ENCODE measurements around the gene HEATR1.

HEATR1 gene

GRCh38 chr1:236523704-236524141, 80.6 kb downstream of the HEATR1 start, which contains the start of gene LGALS8 (continued):
- TF ChIP-seq ZNF843 (tag by site-specific recombination; IDR thresholded peaks at IDR 0.05): no peak
- TF ChIP-seq FEZF1 (tag by site-specific recombination; IDR thresholded peaks at IDR 0.05): peak; percentile 69
- no peak for TF ChIP-seq HOXD13 (CRISPR knock-in tag; IDR thresholded peaks at IDR 0.05; ENCODE audit: borderline replicate concordance)
- TF ChIP-seq ZNF544 (tag by site-specific recombination; IDR thresholded peaks at IDR 0.05): no peak
- TF ChIP-seq ZNF596 (tag by site-specific recombination; IDR thresholded peaks at IDR 0.05): no peak
- TF ChIP-seq ZNF19 (tag by site-specific recombination; IDR thresholded peaks at IDR 0.05; ENCODE audit: low read depth): no peak
- TF ChIP-seq ZNF362 (tag by site-specific recombination; IDR thresholded peaks at IDR 0.05): 0 out of 2 replicates have a peak, but pooled peaks have one; percentile 22
- TF ChIP-seq ZNF16 (tag by site-specific recombination; IDR thresholded peaks at IDR 0.05; ENCODE audit: low read depth): no peak
- no peak for TF ChIP-seq ZNF529 (tag by site-specific recombination; IDR thresholded peaks at IDR 0.05; ENCODE audit: insufficient replicate concordance)
- no peak for TF ChIP-seq ZNF10 (tag by site-specific recombination; IDR thresholded peaks at IDR 0.05)
- TF ChIP-seq HOXC10 (CRISPR knock-in tag; IDR thresholded peaks at IDR 0.05): no peak
- no peak for TF ChIP-seq ZNF701 (tag by site-specific recombination; IDR thresholded peaks at IDR 0.05)
- TF ChIP-seq ZFP37 (tag by site-specific recombination; IDR thresholded peaks at IDR 0.05): no peak
- peak; percentile 48 for TF ChIP-seq GLIS2 (tag by site-specific recombination; IDR thresholded peaks at IDR 0.05)
- TF ChIP-seq ZNF555 (tag by site-specific recombination; conservative IDR thresholded peaks at IDR 0.05): no peak
- no peak for TF ChIP-seq ZSCAN18 (tag by site-specific recombination; IDR thresholded peaks at IDR 0.05)
- no peak for TF ChIP-seq TRIM28 (IDR thresholded peaks at IDR 0.05; ENCODE audit: borderline replicate concordance, low read length)
- TF ChIP-seq OSR2 (tag by site-specific recombination; IDR thresholded peaks at IDR 0.05): no peak
- TF ChIP-seq ZFP41 (tag by site-specific recombination; IDR thresholded peaks at IDR 0.05; ENCODE audit: borderline replicate concordance): no peak
- no peak for TF ChIP-seq ZNF426 (tag by site-specific recombination; IDR thresholded peaks at IDR 0.05)
- no peak for TF ChIP-seq ZNF169 (tag by site-specific recombination; IDR thresholded peaks at IDR 0.05)
- TF ChIP-seq ZNF398 (tag by site-specific recombination; IDR thresholded peaks at IDR 0.05): peak; percentile 66
- TF ChIP-seq ZSCAN4 (tag by site-specific recombination; IDR thresholded peaks at IDR 0.05): no peak
- TF ChIP-seq ZNF776 (tag by site-specific recombination; IDR thresholded peaks at IDR 0.05; ENCODE audit: borderline replicate concordance): no peak
- TF ChIP-seq ZNF18 (tag by site-specific recombination; IDR thresholded peaks at IDR 0.05): no peak
- peak; percentile 39; the same call in 1 of the 2 replicates for TF ChIP-seq CTCF (tag by site-specific recombination; IDR thresholded peaks at IDR 0.05)
- no peak; the same call in 1 of the 2 replicates for TF ChIP-seq INSM2 (tag by site-specific recombination; IDR thresholded peaks at IDR 0.05)
- no peak for TF ChIP-seq ZIC2 (tag by site-specific recombination; IDR thresholded peaks at IDR 0.05)
- no peak for TF ChIP-seq ZNF221 (tag by site-specific recombination; IDR thresholded peaks at IDR 0.05; ENCODE audit: borderline replicate concordance)
- TF ChIP-seq ZSCAN16 (tag by site-specific recombination; IDR thresholded peaks at IDR 0.05): no peak
- TF ChIP-seq ZNF239 (tag by site-specific recombination; IDR thresholded peaks at IDR 0.05): no peak
- TF ChIP-seq ZNF112 (tag by site-specific recombination; IDR thresholded peaks at IDR 0.05): no peak

Measured in HEK293 (cell line).